NCI-H146 treated with DMSO at 0.1 percent for 48 hours (cell line): ENCODE measurements around the gene AMPD2.
A peak's percentile ranks its signal among the peaks of the same experiment; 100 is the strongest.

Experiments used
- DNase-seq: peaks from one replicate; lab custom pipeline; 2025; ENCODE audit not compliant: unreplicated experiment; lab: John Stamatoyannopoulos, UW

The AMPD2 gene

GRCh38 chr1:109616391-109616790, 3.2 kb upstream of the AMPD2 start:
- DNase-seq: no peak

- DNase-seq: no peak
Measured at GRCh38 chr1:109617291-109617801, 2.3 kb upstream of the AMPD2 start.

- DNase-seq: peak; percentile 38
Measured at GRCh38 chr1:109618661-109619575, 719 bp upstream of the AMPD2 start.

- DNase-seq: no peak
Measured at GRCh38 chr1:109620401-109620791, 759 bp downstream of the AMPD2 start.

- DNase-seq: peak; percentile 82
Measured at GRCh38 chr1:109620841-109621286, 1.2 kb downstream of the AMPD2 start.

- DNase-seq: no peak
Measured at GRCh38 chr1:109621379-109622136, 1.9 kb downstream of the AMPD2 start.

GRCh38 chr1:109622137-109622892, 2.7 kb downstream of the AMPD2 start:
- DNase-seq: no peak

GRCh38 chr1:109622895-109623294, 3.3 kb downstream of the AMPD2 start:
- no peak for DNase-seq

GRCh38 chr1:109623601-109624161, 4.0 kb downstream of the AMPD2 start:
- DNase-seq: no peak

GRCh38 chr1:109624201-109625010, 4.8 kb downstream of the AMPD2 start:
- no peak for DNase-seq

- DNase-seq: no peak
Measured at GRCh38 chr1:109625176-109625575, 5.5 kb downstream of the AMPD2 start.

GRCh38 chr1:109625601-109626560, 6.2 kb downstream of the AMPD2 start:
- DNase-seq: no peak

GRCh38 chr1:109626682-109627408, 7.2 kb downstream of the AMPD2 start:
- no peak for DNase-seq

- DNase-seq: no peak
Measured at GRCh38 chr1:109627692-109628399, 8.2 kb downstream of the AMPD2 start.

GRCh38 chr1:109628540-109629321, 9.1 kb downstream of the AMPD2 start:
- no peak for DNase-seq

- DNase-seq: no peak
Measured at GRCh38 chr1:109629372-109630030, 9.9 kb downstream of the AMPD2 start.
